ENCODE results near the gene ADAM15.

DNA sequence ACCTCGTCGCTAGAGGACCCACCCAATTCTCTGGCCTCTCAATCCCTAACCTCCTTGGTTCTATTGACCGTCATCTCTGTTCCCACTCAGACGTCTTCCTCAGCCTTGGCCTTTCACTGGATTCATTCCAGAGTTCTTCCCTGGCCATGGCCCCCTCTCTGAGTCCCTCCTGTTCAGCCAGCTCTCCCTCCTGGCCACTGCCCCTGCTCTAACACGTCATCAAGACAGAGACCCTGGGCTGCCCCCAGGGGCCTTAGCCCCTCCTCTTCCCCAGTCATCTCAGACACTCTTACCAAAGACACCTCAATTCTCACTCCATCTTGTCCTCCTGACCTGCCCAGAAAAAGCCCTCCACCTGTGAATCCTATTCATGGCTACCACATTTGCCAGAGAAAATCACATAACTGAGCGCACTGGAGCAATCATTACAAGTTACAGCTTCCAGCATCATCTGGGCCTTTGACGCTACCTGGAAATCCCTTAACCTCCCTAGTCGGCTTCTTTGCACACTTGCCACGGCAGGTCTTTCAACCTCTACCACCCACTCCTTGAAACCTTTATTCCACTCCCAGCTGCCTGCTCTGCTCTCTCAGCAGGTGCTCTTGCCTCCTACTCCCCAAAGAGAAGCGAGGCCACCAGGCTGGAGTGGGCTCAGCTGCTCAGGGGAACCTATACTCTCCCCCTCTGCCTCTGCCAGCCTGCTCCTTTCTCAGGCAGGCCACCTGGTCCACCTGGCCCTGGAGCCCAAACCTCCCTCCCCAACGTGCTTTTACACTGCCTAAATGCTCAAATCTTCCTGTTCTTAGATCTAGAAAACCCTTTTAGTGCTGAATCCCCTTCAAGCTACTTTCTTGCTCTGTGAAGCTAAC is 31.5 kb upstream of the ADAM15 start:
- TF ChIP-seq, protein P1, sequence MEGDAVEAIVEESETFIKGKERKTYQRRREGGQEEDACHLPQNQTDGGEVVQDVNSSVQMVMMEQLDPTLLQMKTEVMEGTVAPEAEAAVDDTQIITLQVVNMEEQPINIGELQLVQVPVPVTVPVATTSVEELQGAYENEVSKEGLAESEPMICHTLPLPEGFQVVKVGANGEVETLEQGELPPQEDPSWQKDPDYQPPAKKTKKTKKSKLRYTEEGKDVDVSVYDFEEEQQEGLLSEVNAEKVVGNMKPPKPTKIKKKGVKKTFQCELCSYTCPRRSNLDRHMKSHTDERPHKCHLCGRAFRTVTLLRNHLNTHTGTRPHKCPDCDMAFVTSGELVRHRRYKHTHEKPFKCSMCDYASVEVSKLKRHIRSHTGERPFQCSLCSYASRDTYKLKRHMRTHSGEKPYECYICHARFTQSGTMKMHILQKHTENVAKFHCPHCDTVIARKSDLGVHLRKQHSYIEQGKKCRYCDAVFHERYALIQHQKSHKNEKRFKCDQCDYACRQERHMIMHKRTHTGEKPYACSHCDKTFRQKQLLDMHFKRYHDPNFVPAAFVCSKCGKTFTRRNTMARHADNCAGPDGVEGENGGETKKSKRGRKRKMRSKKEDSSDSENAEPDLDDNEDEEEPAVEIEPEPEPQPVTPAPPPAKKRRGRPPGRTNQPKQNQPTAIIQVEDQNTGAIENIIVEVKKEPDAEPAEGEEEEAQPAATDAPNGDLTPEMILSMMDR (IDR thresholded peaks at IDR 0.05) = no peak
- TF ChIP-seq, protein P2, sequence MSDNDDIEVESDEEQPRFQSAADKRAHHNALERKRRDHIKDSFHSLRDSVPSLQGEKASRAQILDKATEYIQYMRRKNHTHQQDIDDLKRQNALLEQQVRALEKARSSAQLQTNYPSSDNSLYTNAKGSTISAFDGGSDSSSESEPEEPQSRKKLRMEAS (IDR thresholded peaks at IDR 0.05) = no peak
- TF ChIP-seq EP300 (IDR thresholded peaks at IDR 0.05) = no peak
- TF ChIP-seq POLR2A (IDR thresholded peaks at IDR 0.05; ENCODE audit: low read length) = no peak
- no peak for TF ChIP-seq RNF2 (IDR thresholded peaks at IDR 0.05; ENCODE audit: borderline replicate concordance, low read depth)
- no peak for TF ChIP-seq CBX8 (IDR thresholded peaks at IDR 0.05)
- TF ChIP-seq RAD21 (conservative IDR thresholded peaks at IDR 0.05 in 1 of 2, IDR thresholded peaks at IDR 0.05 in 1 of 2) = no peak
- TF ChIP-seq, protein P3, sequence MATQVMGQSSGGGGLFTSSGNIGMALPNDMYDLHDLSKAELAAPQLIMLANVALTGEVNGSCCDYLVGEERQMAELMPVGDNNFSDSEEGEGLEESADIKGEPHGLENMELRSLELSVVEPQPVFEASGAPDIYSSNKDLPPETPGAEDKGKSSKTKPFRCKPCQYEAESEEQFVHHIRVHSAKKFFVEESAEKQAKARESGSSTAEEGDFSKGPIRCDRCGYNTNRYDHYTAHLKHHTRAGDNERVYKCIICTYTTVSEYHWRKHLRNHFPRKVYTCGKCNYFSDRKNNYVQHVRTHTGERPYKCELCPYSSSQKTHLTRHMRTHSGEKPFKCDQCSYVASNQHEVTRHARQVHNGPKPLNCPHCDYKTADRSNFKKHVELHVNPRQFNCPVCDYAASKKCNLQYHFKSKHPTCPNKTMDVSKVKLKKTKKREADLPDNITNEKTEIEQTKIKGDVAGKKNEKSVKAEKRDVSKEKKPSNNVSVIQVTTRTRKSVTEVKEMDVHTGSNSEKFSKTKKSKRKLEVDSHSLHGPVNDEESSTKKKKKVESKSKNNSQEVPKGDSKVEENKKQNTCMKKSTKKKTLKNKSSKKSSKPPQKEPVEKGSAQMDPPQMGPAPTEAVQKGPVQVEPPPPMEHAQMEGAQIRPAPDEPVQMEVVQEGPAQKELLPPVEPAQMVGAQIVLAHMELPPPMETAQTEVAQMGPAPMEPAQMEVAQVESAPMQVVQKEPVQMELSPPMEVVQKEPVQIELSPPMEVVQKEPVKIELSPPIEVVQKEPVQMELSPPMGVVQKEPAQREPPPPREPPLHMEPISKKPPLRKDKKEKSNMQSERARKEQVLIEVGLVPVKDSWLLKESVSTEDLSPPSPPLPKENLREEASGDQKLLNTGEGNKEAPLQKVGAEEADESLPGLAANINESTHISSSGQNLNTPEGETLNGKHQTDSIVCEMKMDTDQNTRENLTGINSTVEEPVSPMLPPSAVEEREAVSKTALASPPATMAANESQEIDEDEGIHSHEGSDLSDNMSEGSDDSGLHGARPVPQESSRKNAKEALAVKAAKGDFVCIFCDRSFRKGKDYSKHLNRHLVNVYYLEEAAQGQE (IDR thresholded peaks at IDR 0.05) = no peak
- TF ChIP-seq JUNB (IDR thresholded peaks at IDR 0.05) = no peak
- no peak for TF ChIP-seq TFCP2L1 (CRISPR knock-in tag; IDR thresholded peaks at IDR 0.05)
- TF ChIP-seq HOXB13 (CRISPR knock-in tag; IDR thresholded peaks at IDR 0.05; ENCODE audit: low read depth) = no peak
- TF ChIP-seq FOSL2 (IDR thresholded peaks at IDR 0.05) = no peak
- TF ChIP-seq FOSL2 (CRISPR knock-in tag; IDR thresholded peaks at IDR 0.05) = no peak

Measured in A549 (cell line).